Skeletal muscle cell (primary cell): Measurements from ENCODE around the gene H19.

Experiments
- DNase-seq: peaks from one replicate; pipeline ENCODE4 v3.0.0-alpha.2; 2010; ENCODE audit warnings: low read depth
- H3K4me3 ChIP-seq: 2 replicates; pipeline ENCODE4 v1.5.1; 2011; ENCODE audit warnings: low read depth, mild to moderate bottlenecking, control low read depth, low read length, moderate library complexity

The H19 gene

DNA sequence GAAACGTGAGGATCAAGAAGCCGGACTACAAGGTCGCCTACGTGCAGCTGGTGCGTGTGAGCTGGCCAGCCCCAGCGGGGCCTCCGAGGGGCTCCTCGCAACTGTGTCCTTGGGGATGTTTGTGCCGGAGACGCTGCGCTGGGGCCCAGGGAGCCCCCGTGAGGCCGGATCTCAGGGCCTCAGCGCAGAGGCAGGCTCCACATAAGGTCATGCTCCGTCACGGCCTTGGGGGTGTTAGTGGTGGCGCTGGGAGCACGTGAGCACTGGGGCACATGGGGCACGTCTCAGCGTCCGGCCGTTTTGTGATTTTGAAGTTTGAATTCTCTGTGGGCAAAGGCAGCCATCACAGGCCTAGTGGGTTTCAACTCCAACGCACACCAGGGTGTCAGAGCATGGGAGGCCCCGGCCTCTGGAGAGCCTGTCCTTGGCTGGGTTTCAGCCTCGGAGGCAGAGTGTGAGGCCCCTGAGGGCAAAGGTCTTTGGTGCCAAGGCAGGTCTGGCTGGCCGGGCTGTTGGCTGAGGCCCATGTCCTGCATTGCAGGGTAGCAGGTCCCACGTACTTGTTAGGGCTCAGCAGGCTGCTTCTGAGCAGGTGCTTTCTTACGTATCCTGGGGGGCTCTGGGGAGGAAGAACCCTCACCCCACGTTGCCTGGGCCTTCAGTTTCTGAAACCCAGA lies 44.7 kb downstream of the H19 start:
- DNase-seq = no peak
- H3K4me3 ChIP-seq = no peak overlapping the region

GRCh38 chr11:1949922-1950321 lies 47.7 kb downstream of the H19 start:
- no peak overlapping the region for H3K4me3 ChIP-seq
- DNase-seq = no peak

DNA sequence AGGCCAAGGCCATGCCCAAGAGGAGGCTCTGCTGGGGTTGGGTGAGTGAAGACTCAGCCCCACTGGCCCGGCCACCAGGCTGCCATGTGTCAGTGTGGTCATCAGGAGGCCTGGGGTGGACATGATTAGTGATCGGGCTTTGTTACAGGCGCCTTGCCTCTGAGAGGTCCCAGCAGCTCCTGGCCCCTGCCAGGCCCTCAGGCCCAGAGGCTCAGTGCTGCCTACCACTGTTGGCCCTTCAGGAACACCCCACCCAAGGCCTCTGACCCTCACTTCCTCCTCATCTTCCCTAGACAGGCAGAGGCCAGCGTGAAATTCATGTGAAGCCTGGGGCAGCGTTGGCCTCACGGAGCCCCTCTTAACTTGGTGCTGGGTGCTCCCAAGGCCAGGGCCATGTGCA lies 48.3 kb downstream of the H19 start:
- DNase-seq = no peak
- H3K4me3 ChIP-seq = no peak overlapping the region

GRCh38 chr11:1948389-1948788 lies 49.3 kb downstream of the H19 start:
- H3K4me3 ChIP-seq = no peak overlapping the region
- DNase-seq = no peak

DNA sequence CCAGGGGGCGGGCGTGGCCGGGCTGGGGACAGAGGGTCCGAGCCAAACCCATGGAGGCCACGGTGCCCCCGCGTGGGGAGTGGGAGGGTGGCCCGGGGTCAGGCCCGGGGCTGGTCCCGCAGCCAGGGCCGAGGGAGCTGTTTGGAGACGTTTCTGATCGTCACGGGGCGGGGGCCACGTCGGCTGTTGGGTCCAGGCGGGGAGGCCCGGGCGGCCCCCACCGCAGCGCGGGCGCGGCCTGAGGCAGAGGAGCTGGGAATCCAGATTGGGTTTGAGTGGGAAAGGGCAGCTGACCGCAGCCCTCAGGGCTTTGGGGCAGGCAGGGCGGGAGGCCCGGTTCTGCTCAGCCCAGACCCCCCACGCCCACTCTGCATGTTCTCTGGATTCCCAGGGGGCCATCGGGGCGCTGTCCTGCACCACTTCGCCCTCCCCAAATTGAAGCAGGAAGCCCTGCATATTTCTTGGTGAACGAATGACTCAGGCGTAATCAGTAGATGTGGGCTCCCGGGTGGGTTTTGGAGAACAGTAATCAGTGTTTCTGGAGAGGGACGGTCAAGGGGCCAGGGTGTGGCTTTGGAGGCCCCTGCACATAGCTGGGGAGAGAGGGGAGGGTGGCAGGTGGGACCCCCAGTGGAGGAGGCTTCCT lies 49.9 kb downstream of the H19 start:
- H3K4me3 ChIP-seq = no peak overlapping the region
- DNase-seq = no peak

DNA sequence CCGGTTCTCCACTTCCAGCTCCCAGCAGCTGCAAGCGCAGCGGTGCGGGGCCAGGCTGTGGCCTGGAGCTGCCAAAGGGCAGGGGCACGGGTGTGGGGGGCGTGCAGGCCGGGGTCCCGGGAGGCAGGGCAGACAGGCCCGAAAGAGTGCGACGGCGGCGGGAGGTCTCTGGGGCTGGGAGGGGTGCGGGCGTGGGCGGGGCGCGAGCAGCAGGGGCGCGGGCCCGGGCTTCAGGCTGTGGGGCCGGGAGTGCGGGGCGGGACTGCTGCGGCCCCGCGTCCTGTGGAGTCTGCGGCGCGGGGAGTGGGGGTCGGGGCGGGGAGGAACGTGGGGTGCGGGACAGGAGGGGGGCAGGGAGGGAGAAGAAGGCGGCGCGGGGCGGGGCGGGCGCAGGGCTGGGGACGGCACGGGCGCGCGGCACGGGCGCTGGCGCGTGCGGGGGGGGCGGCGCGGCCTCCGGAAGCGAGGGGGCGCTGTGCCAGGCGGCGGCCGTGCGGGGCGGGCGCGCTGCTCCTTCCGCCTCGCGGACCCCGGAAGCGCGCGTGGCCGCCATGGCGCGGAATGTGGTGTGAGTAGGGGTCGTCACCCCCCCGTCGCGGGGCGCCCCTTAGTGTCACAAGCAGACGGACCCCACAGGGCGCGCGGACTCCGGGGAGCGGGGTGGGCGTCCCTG lies 50.7 kb downstream of the H19 start, which contains the start of gene MRPL23:
MRPL23 (plus strand) TSS at position 521 of the 673 bp plus-strand sequence; CDS start at position 552, 31 bp downstream.
- DNase-seq = no peak
- no peak within 1 kb of the TSS for H3K4me3 ChIP-seq
